Activated effector memory CD4-positive, alpha-beta T cell treated with anti-CD3 and anti-CD28 coated beads, Interleukin-2, amount 50 U/mL, for 16 hours (primary cell): ENCODE measurements around the gene FTL.

Experiments used
- DNase-seq: peaks from one replicate; pipeline ENCODE4 v3.0.0-alpha.2; 2020

Gene FTL

GRCh38 chr19:48966541-48967345 lies 1.6 kb downstream of the FTL start:
- DNase-seq = no peak

DNA sequence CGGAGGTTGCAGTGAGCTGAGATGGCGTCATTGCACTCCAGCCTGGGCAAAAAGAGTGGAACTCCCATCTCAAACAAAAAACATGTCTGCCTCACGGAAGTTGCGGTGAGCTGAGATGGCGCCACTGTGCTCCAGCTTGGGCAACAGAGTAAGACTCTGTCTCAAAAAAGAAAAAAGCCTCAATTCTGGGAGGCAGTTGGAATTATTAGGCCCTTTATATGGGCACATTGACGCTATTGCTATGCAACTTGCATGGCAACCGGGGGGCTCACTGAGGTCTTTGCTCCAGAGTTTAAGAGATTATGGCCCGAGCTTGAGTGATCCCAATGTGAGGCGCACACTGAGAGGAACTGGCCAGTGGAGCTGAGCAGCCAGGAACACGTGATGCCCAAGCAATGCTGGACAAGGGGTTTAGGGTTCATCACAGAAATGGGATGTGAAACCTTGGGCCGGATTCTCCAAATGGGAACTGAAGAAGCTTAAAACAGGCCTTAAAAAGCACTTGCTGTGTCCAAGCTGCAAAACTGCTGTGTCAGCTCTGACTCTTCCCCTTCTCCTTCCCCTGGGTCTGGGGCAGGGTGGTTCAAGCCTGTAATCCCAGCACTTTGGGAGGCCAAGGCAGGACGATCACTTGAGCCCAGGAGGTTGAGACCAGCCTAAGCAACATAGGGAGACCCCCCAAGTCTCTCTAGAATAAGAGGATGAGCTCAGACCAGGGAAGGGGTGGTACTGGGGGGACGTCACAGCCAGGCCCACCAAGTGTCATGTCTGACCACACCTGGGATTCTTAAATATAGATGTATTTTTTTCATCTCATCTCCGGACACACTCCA lies 2.5 kb downstream of the FTL start:
- DNase-seq = no peak

DNA sequence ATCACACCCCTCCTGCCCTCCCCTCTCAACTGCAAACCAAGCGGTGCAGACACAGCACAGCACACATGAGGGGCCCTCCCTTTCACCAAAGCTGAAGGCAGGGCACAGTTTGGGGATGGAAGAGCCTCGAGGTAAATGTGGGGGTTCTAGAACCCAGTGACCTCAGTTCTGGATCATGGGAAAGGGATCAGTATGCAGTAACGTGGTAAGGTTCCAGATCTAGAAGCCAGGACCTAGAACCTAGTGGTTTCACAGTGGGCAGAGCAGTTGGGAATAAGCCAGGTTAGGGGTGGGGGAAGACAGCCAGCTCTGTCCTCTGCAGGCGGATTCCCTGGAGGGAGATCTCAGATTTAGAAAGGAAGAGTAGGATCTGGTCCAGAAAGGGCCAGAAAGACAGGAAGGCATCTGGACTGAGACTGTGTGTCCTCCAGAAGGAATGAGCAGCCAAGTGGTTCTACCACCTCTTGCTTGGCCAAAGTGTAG lies 3.1 kb downstream of the FTL start:
- DNase-seq = no peak

DNA sequence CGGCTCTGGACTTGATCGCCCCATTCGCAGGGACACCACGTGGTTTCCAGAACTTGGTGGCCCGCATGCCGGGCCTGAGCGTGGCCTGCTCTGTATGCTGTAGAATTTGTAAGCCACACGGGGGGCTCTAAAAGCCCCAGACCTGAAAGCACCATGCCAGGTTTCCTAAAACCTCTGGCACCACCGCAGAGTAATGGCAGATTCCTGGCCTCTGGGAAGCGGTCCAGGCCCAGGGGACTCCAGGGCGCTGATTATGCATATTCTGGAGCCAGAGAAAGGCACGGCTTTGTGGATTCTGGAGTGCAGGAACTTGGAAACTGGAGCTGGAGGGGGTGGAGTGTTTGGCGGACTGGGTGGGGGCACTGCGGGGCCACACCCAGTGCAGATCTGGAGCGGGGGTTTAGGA lies 3.7 kb downstream of the FTL start:
- DNase-seq = no peak

DNA sequence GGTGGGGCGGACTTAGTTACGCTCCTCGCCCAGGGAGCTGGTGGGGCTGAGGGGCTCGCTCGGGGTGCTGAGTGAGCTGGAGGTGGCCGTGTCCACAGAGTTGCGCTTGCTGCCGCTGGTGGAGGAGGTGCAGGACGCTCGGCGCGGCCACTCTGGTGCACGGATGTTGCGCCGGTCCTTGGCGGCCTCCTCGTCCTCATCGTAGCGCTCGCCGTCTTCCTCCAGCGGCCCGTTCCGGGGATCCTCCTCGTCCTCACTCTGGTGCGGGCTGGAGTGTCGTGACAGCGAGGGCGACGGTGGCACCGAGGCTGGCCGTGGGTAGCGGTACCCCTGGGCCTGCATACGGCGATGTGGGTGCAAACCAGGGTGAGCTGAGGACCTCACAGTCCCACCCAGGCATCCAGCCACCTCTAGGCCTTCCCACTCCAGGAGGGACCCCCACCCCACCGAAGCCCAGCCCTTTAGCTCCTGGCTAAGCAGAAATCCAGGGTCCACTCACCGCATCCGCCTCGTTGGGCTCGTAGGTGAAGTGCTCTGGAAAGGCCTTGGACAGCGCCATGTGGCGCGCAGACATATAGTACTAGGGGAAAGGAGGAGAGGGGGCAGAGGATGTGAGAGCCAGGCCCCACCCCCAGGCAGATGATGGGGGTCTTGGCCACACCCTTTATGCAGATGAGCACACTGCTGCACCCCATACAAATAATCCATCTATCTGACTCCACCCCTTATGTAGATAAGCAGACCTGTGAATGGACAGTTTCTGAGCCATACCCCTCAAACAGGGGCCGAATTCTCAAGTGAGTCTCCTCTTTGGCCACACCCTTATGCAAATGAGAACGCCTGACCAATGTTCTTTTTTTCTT lies 4.4 kb downstream of the FTL start:
- no peak for DNase-seq

DNA sequence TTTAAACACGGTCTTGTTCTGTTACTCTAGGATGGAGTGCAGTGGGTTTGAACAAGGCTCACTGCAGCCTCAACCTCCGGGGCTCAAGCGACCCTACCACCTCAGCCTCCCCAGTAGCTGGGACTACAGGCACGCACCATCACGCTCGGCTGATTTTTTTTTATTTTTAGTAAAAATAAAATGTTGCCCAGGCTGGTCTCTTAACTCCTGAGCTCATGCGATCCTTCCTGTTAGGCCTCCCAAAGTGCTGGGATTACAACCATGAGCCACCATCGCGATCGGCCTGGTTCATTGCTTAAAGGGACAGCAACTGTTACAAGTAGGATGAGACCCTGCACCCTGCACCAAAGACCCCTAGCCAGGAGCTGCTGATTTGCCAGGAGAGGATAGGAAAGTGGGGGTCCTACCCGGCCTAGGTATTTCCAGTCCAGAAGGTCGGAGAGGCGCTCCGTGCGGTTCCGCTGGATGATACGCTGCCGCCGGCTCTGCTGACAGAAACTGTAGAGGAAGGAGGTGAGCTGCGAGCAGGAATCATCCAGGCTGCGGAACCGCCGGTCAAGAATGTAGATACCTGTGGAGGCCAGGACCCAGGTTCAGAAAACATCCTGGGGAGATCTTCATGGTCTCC lies 5.1 kb downstream of the FTL start:
- DNase-seq = no peak

DNA sequence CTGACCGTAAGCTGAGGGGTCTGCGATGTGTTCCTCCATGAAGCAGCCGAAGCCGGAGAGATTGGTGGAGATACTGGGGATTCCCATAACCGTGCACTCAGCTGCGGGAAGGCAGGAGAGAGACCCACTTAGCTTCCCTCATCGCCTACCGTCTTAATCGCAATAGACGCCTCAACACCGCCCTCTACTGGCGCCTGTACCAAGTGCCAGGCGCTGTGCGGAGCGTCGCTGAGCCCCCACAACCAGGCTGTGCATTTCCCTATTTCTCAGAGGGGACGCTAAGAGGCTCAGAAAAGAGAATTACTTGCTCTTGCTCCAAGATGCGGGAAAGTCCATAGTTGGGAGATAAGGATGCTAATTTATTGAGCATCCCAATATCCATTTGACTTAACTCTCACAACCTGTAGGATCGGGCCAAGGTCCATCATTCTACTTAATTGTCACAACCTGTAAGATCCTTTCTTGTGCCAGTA lies 5.8 kb downstream of the FTL start:
- peak; percentile 93 for DNase-seq

DNA sequence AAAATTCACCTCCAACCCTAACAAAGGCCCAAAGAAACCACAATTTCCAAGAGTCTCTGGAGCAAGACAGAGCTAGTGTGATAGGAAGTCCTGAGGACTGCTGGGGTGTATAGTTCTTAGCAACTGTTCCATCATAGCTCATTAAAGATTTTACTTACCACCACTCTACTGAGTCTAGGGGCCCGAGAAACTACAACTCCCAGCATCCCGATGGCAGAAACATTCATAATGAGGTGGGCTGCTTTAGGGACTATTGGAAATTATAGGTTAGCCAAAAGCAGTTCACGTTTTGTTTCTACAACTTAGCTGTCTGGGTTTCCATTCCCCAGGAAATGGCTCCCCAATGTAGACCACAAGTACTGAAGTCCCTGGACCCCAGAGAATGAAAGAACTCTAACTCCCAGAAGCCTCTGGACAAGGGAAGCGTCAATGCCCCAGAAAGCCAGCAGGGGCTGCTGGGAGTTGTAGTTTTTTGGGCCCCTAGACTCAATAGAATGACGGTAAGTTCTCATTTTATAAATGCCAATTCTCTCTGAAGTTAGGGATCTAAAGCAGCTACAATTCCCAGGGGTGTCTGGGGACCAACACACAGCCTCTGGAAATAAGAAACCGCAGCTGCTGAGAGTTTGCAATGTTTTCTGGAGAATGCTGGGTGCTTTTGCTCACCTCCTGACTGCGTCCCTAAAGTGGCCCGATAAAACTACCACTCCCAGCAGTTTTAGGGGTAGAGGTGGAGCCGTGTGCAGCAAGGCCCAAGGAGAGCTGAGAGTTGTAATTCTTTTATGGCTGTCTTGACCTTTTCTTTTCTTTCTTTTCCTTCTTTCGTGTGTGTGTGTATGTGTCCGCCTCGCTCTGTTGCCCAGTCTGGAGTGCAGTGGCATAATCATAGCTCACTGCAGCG lies 11.1 kb downstream of the FTL start:
- peak; percentile 68 for DNase-seq

- DNase-seq = no peak
These were observed 12.0 kb downstream of the FTL start for GRCh38 chr19:48977061-48977460.

DNA sequence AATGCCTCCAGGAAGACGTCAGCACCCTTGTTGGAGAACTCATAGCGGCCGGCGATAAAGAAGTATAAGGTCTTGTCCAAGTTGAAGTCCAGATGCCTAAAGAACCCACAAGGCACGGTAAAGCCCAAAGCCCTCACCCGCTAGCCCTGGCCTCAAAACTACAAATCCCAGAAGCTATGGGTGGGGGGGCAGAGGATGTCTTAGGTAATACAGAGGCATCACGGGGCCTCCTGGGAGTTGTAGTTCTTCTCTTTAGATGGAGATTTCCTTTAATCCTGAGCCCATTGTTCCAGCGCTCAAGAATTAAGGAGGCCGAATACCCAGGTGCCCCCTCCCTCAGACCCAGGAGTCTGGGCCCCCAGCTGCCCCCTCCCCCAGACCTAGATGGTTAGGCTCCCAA lies 17.2 kb downstream of the FTL start:
- no peak for DNase-seq

- no peak for DNase-seq
These were observed 20.6 kb downstream of the FTL start for GRCh38 chr19:48985711-48986110.

GRCh38 chr19:48986211-48986610 lies 21.1 kb downstream of the FTL start:
- no peak for DNase-seq

DNA sequence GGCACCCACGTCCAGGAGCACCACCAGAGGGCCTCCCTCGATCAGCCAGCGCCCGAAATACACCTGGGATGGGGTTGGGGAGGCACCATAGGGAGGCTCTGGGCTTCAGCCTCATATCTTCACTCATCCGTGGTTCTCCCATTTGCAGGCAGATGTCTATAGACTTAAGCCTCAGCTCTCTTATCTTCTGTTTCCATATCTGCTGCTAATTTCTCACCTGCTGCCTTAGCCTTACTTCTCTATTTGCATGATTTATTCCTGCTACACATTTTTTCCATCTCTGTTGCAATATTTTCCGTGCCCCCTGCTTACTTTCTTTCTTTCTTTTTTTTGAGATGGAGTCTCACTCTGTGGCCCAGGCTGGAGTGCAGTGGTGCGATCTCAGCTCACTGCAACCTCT lies 22.2 kb downstream of the FTL start:
- DNase-seq = no peak

DNA sequence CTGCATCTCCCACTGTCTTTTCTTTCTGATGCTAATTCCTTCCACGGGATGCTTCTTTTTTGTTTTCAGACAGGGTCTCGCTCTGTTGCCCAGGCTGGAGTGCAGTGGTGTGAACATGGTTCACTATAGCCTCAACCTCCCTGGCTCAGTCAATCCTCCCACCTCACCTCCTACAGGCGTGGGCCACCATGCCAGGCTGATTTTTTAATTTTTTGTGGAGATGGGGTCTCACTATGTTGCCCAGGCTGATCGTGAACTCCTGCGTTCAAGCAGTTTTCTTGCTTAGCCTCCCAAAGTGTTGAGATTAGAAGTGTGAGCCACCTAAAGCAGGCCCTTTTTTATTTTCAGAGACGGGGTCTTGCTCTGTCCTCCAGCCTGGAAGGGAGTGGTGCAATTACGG lies 23.2 kb downstream of the FTL start:
- DNase-seq = no peak

DNA sequence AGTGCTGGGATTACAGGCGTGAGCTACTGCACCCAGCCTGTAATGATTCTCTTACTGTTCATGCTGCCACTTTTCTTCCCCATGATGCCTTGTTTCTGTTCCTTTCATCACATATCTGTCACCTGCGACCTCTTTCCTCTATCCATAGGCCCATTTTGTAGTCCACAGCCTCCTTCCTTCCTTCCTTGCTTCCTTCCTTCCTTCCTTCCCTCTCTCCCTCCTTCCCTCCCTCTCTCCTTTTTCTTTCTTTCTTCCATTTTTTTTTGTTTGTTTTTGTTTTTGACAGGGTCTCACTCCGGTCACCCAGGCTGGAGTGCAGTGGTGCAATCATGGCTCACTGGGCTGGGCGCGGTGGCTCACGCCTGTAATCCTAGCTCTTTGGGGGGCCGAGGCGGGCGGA lies 23.8 kb downstream of the FTL start:
- DNase-seq = no peak

DNA sequence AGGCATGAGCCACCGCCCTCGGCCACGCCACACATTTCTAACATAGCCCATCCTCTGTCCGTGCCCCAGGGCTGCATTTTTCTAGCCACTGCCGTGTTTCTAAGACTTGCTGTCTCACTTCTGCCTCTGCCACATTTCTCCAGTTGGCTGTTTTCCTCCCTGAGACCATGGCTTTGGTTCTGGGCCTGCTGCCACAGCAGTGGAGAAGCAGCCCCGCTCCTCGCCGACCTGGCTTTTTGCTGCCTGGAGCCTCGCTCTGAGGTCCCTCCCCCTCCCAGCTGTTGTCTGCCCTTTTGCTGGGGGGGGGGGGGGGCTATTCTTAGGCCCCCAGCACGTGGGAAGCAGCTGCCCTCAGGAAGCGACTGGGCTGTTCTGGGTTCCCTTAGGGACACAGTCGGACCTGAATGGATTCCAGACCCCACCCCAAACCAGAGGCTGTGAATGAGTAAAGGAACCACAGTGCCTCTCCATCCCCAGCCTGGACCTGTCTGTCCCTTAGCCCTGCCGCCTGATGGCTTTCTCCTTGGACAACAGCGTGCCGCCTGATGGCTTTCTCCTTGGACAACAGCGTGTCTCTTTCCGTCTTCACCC lies 24.7 kb downstream of the FTL start:
- no peak for DNase-seq

- no peak for DNase-seq
These were observed 25.3 kb downstream of the FTL start for GRCh38 chr19:48990400-48990799.

GRCh38 chr19:48991011-48991609 lies 26.0 kb downstream of the FTL start:
- no peak for DNase-seq

DNA sequence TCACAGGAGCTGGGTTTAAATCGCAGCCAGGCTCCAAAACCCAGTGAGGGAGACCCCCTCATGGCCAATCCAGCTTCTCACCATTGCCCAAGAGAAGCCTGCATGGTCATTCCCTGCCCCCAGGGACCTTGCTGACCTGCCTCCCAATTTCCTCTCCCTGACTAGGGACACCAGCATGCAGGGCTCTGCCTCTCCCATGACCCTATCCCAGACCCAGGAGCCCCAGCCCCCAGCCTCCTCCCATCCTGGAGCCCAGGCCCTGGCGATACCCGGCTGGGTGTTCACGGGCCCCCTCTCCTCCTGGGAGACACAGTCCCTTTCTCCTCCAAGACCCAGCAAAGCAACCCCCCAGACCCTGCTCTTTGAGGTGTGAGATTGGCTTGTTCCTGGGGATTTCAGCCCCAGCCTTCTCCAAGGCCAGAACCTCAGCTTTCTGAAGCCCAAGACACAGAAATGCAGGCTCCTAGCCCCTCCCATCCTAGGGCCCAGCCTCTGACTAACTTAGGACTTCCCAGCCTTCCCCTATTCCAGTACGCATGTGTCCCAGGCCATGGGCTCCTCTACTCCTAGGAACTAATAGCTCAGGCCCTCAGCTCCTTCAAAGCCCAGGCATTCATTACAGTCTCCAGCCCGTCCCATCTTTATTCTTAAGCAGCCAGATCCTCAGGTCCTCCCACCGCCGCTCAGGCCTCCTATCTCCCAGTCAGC lies 26.9 kb downstream of the FTL start:
- no peak for DNase-seq
